ENCODE measurements around the gene TBC1D10B. TPM values are rescaled to one million over a fixed set of nuclear protein-coding genes. Genes with fewer than 3 reads are reported as not detected.
A peak's percentile ranks its signal among the peaks of the same experiment; 100 is the strongest.
"Not testable (repeated sequence)": the region's sequence is repeated elsewhere in the genome, so short reads cannot be mapped to it uniquely, and the experiment has no call there.

Gene TBC1D10B
- total RNA-seq, 1 experiment from 2014 or later, result 12.3 TPM

DNA sequence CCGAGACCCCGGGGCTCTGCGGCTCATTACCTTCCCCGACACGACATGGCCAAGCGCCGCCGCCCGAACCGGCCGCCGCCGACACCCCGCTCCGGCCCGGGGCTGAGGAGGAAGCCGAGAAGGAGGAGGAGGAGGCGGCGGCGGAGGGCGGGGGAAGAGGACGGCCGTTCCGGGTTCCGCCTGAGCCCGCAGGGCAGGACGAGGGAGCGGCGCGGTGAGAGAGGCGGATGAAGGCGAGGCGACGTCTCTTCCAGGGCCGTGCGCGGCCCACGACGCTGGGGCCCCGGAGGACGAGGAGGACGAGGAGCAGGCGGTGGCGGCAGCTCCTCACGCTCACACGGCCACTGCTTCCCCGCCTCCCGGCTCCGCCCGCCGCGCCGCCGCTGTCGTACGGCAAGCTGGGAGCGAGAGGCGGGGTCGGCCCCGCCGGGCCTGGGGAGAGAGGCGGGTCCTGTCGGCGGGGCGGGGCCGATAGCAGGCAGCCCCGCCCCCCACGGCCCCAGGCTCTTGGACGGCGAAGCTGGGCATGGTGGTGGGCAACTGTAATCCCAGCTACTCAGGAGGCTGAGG lies 35.2 kb downstream of the TBC1D10B start:
- peak; percentile 75 for DNase-seq (ENCODE audit: low read depth)

- DNase-seq (ENCODE audit: low read depth), result peak; percentile 77
These were observed 35.8 kb downstream of the TBC1D10B start for GRCh38 chr16:30334473-30334989.

DNA sequence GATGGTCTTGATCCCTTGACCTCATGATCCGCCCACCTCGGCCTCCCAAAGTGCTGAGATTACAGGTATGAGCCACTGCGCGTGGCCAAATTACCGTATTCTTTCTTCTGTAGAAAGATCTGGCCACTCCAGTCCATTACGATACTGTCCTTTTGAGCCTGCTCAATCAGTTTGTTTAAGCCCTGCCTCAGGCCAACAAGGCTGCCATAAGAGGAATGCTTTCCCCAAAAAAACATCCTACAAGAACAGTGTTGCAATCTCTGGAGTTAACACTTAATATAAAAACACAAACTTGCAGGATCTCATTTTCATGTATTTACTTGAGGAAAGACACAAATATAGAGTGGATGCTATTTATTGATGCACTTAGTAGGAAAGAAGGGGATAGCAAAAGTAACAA lies 46.1 kb downstream of the TBC1D10B start:
- not testable (repeated sequence) for DNase-seq (ENCODE audit: low read depth)

DNA sequence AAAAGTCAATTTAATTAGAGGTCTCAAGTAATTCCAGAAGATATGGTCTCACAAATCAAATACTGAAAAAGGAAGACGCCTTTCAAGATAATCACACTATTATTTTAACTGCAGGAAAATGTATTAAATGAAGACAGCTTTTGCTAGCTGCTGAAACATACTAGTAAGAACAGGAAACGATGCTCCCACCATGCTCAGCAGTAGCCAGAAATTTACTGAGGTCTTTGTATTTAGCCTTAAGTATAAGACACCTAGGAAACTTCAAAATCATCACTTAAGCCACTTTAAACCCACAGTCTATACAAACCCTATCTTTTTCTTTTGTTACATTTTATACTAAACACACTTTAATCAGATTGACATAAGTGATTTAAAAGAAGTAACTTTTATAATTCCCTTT lies 51.6 kb downstream of the TBC1D10B start:
- DNase-seq (ENCODE audit: low read depth), result not testable (repeated sequence)

GRCh38 chr16:30310937-30311336 lies 59.4 kb downstream of the TBC1D10B start:
- DNase-seq (ENCODE audit: low read depth), result not testable (repeated sequence)

DNA sequence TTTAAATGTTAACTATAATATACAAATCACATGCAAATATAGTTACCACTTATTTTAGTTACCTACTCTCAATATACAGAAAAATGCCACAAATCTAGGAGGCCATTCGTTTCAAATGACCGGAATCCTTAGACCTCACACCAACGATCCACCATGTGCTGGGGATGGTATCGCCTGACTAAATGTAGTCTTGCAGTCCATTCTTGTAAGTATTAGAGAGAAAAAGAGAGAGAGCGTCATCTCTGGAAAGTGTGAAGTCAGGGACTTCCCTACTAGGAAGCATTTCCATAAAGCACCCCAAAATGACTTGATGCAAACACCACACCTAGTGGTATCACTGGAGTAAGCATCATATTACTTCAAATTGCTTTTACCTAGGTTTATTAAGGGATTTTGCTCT lies 61.0 kb downstream of the TBC1D10B start:
- not testable (repeated sequence) for DNase-seq (ENCODE audit: low read depth)

Other genes starting within 250 kb of the TBC1D10B start
- 36.3 and 39.9 TPM in 2 replicates for gene MAPK3, start 247.3 kb downstream of the TBC1D10B start, total RNA-seq (2014; rRNA removed; shearing (Covaris generic))
- gene CORO1A, start 186.9 kb downstream of the TBC1D10B start, total RNA-seq (2014; rRNA removed; shearing (Covaris generic)), result 3.4 and 4.4 TPM in 2 replicates
- 135 and 207 TPM in 2 replicates for gene BOLA2B, start 176.8 kb downstream of the TBC1D10B start, total RNA-seq (2014; rRNA removed; shearing (Covaris generic))
- 27.3 and 33.0 TPM in 2 replicates for gene SLX1A, start 176.6 kb downstream of the TBC1D10B start, total RNA-seq (2014; rRNA removed; shearing (Covaris generic))
- gene SULT1A3, start 171.2 kb downstream of the TBC1D10B start, total RNA-seq (2014; rRNA removed; shearing (Covaris generic)), result 4.2 and 6.0 TPM in 2 replicates
- gene NPIPB13, start 122.0 kb downstream of the TBC1D10B start, total RNA-seq (2014; rRNA removed; shearing (Covaris generic)), result 0.12 and 0.29 TPM in 2 replicates
- 20.7 and 22.8 TPM in 2 replicates for gene CD2BP2, start 15.2 kb downstream of the TBC1D10B start, total RNA-seq (2014; rRNA removed; shearing (Covaris generic))
- not detected in 2 replicates for gene MYL11, start 4.3 kb upstream of the TBC1D10B start, total RNA-seq (2014; rRNA removed; shearing (Covaris generic))
- not detected in 2 replicates for gene SEPTIN1, start 12.1 kb upstream of the TBC1D10B start, total RNA-seq (2014; rRNA removed; shearing (Covaris generic))
- 3.4 and 5.2 TPM in 2 replicates for gene ZNF48, start 24.9 kb upstream of the TBC1D10B start, total RNA-seq (2014; rRNA removed; shearing (Covaris generic))
- gene ZNF771, start 37.1 kb upstream of the TBC1D10B start, total RNA-seq (2014; rRNA removed; shearing (Covaris generic)), result 8.1 and 10.9 TPM in 2 replicates
- 26.8 and 32.2 TPM in 2 replicates for gene DCTPP1, start 59.5 kb upstream of the TBC1D10B start, total RNA-seq (2014; rRNA removed; shearing (Covaris generic))
- 9.0 and 11.2 TPM in 2 replicates for gene SEPHS2, start 75.4 kb upstream of the TBC1D10B start, total RNA-seq (2014; rRNA removed; shearing (Covaris generic))
- not detected in 2 replicates for gene ITGAL, start 102.2 kb upstream of the TBC1D10B start, total RNA-seq (2014; rRNA removed; shearing (Covaris generic))
- 17.5 and 19.1 TPM in 2 replicates for gene ZNF768, start 156.1 kb upstream of the TBC1D10B start, total RNA-seq (2014; rRNA removed; shearing (Covaris generic))
- 5.0 and 5.6 TPM in 2 replicates for gene ZNF747, start 164.4 kb upstream of the TBC1D10B start, total RNA-seq (2014; rRNA removed; shearing (Covaris generic))
- 3.0 and 3.6 TPM in 2 replicates for gene ZNF764, start 187.9 kb upstream of the TBC1D10B start, total RNA-seq (2014; rRNA removed; shearing (Covaris generic))
- gene ZNF688, start 201.2 kb upstream of the TBC1D10B start, total RNA-seq (2014; rRNA removed; shearing (Covaris generic)), result 6.4 and 6.7 TPM in 2 replicates
- 2.8 and 3.9 TPM in 2 replicates for gene ZNF785, start 215.2 kb upstream of the TBC1D10B start, total RNA-seq (2014; rRNA removed; shearing (Covaris generic))
- 5.6 and 6.1 TPM in 2 replicates for gene ZNF689, start 239.9 kb upstream of the TBC1D10B start, total RNA-seq (2014; rRNA removed; shearing (Covaris generic))